ENCODE data around the gene FSD1.
"Not testable (repeated sequence)": the region's sequence is repeated elsewhere in the genome, so short reads cannot be mapped to it uniquely, and the experiment has no call there.

FSD1 gene

GRCh38 chr19:4272894-4273293, 31.5 kb upstream of the FSD1 start:
- Histone ChIP-seq H3K27me3 (ENCODE audit: insufficient read depth, low read length, poor library complexity) (peaks cover under 1% of the 10 kb centered on the region), H3K9ac (ENCODE audit: low read depth, low read length) (no peak overlapping the region), H2AFZ (ENCODE audit: low read depth, low read length) (no peak overlapping the region), H3K4me3 (ENCODE audit: low read depth in 1 of 2, low read length in 2 of 2) (no peak overlapping the region), H3K4me2 (ENCODE audit: insufficient read depth, low read length) (no peak overlapping the region), H3K79me2 (ENCODE audit: insufficient read depth, low read length) (no peaks in the 10 kb centered on the region), H3K36me3 (ENCODE audit: insufficient read depth, low read length) (peaks cover 24% of the 10 kb centered on the region), H4K20me1 (ENCODE audit: insufficient read depth, low read length) (no peaks in the 10 kb centered on the region), H3K4me1 (ENCODE audit: insufficient read depth, low read length) (no peaks in the 10 kb centered on the region), H3K9me3 (ENCODE audit: insufficient read depth, low read length, severe bottlenecking) (no peaks in the 10 kb centered on the region), H3K27ac (ENCODE audit: low read length) (no peak overlapping the region)
- TF ChIP-seq EZH2 (IDR thresholded peaks at IDR 0.05; ENCODE audit: borderline replicate concordance, low read depth, low read length, severe bottlenecking) (no peak), CTCF (IDR thresholded peaks at IDR 0.05; ENCODE audit: borderline replicate concordance, extremely low read depth, low read length, poor library complexity, severe bottlenecking) (no peak)
- ATAC-seq (ENCODE audit: insufficient read depth, low read depth), result no peak
- no peak for DNase-seq

- not testable (repeated sequence) for H3K9ac ChIP-seq (ENCODE audit: low read depth, low read length); ATAC-seq (ENCODE audit: insufficient read depth, low read depth); H3K4me3 ChIP-seq (ENCODE audit: low read depth in 1 of 2, low read length in 2 of 2); H3K4me1 ChIP-seq (ENCODE audit: insufficient read depth, low read length); H4K20me1 ChIP-seq (ENCODE audit: insufficient read depth, low read length); H3K4me2 ChIP-seq (ENCODE audit: insufficient read depth, low read length); H2AFZ ChIP-seq (ENCODE audit: low read depth, low read length); H3K27ac ChIP-seq (ENCODE audit: low read length); DNase-seq; H3K79me2 ChIP-seq (ENCODE audit: insufficient read depth, low read length); H3K9me3 ChIP-seq (ENCODE audit: insufficient read depth, low read length, severe bottlenecking)
- peaks cover 13% of the 10 kb centered on the region for H3K27me3 ChIP-seq (ENCODE audit: insufficient read depth, low read length, poor library complexity)
- peaks cover 10% of the 10 kb centered on the region; the same call in 1 of the 2 replicates for H3K36me3 ChIP-seq (ENCODE audit: insufficient read depth, low read length)
These were observed 30.1 kb upstream of the FSD1 start for GRCh38 chr19:4274321-4274686.

GRCh38 chr19:4277191-4277696, 27.2 kb upstream of the FSD1 start:
- H3K4me1 ChIP-seq (ENCODE audit: insufficient read depth, low read length), result no peaks in the 10 kb centered on the region
- no peak overlapping the region for H3K4me3 ChIP-seq (ENCODE audit: low read depth in 1 of 2, low read length in 2 of 2)
- TF ChIP-seq EZH2 (IDR thresholded peaks at IDR 0.05; ENCODE audit: borderline replicate concordance, low read depth, low read length, severe bottlenecking), result no peak
- no peak for TF ChIP-seq CTCF (IDR thresholded peaks at IDR 0.05; ENCODE audit: borderline replicate concordance, extremely low read depth, low read length, poor library complexity, severe bottlenecking)
- DNase-seq (no peak), ATAC-seq (ENCODE audit: insufficient read depth, low read depth) (no peak)
- H3K27ac ChIP-seq (ENCODE audit: low read length), result no peak overlapping the region
- no peak overlapping the region for H2AFZ ChIP-seq (ENCODE audit: low read depth, low read length)
- peaks cover 22% of the 10 kb centered on the region for H3K27me3 ChIP-seq (ENCODE audit: insufficient read depth, low read length, poor library complexity)
- H4K20me1 ChIP-seq (ENCODE audit: insufficient read depth, low read length), result no peaks in the 10 kb centered on the region
- no peaks in the 10 kb centered on the region for H3K9me3 ChIP-seq (ENCODE audit: insufficient read depth, low read length, severe bottlenecking)
- no peak overlapping the region for H3K4me2 ChIP-seq (ENCODE audit: insufficient read depth, low read length)
- H3K9ac ChIP-seq (ENCODE audit: low read depth, low read length), result no peak overlapping the region
- no peaks in the 10 kb centered on the region for H3K79me2 ChIP-seq (ENCODE audit: insufficient read depth, low read length)
- no peaks in the 10 kb centered on the region for H3K36me3 ChIP-seq (ENCODE audit: insufficient read depth, low read length)

- Histone ChIP-seq H3K4me1 (ENCODE audit: insufficient read depth, low read length) (no peaks in the 10 kb centered on the region), H3K27ac (ENCODE audit: low read length) (no peak overlapping the region), H3K9ac (ENCODE audit: low read depth, low read length) (no peak overlapping the region), H4K20me1 (ENCODE audit: insufficient read depth, low read length) (no peaks in the 10 kb centered on the region), H3K27me3 (ENCODE audit: insufficient read depth, low read length, poor library complexity) (peaks cover 22% of the 10 kb centered on the region), H3K9me3 (ENCODE audit: insufficient read depth, low read length, severe bottlenecking) (no peaks in the 10 kb centered on the region), H3K4me2 (ENCODE audit: insufficient read depth, low read length) (no peak overlapping the region), H2AFZ (ENCODE audit: low read depth, low read length) (no peak overlapping the region), H3K79me2 (ENCODE audit: insufficient read depth, low read length) (no peaks in the 10 kb centered on the region), H3K4me3 (ENCODE audit: low read depth in 1 of 2, low read length in 2 of 2) (no peak overlapping the region), H3K36me3 (ENCODE audit: insufficient read depth, low read length) (no peaks in the 10 kb centered on the region)
- TF ChIP-seq CTCF (IDR thresholded peaks at IDR 0.05; ENCODE audit: borderline replicate concordance, extremely low read depth, low read length, poor library complexity, severe bottlenecking) (no peak), EZH2 (IDR thresholded peaks at IDR 0.05; ENCODE audit: borderline replicate concordance, low read depth, low read length, severe bottlenecking) (no peak)
- DNase-seq (no peak), ATAC-seq (ENCODE audit: insufficient read depth, low read depth) (no peak)
These were observed 26.4 kb upstream of the FSD1 start for GRCh38 chr19:4278010-4278409.
